GM12878 (cell line): Measurements from ENCODE around the gene LRRC7. TPM values are rescaled to one million over a fixed set of nuclear protein-coding genes. Genes with fewer than 3 reads are reported as not detected.

Source experiments
- ATAC-seq: fragments of 200-7000 bp; cut with Tn5 transposase; 3 replicates; pipeline ENCODE4 v1.9.1; 2020; ENCODE audit warnings: mild to moderate bottlenecking, moderate library complexity
- BruUV-seq: library from RNA; stranded (reverse); fragments of 400-500 nt; replicated peaks from 2 replicates; lab custom pipeline; 2021; lab: Mats Ljungman, UMichigan
- CTCF ChIA-PET: fragments of 300-600 bp; sonication (Branson Sonifier 250); formaldehyde crosslinking; extraction: SDS; loops from one replicate; lab custom pipeline; 2021; ENCODE audit warnings: inconsistent platforms; lab: Yijun Ruan, JAX
- POLR2A ChIA-PET: fragments of 350-600 bp; formaldehyde crosslinking; extraction: SDS; loops from one replicate; lab custom pipeline; 2021; ENCODE audit warnings: inconsistent platforms; lab: Charles Lee
- RAD21 ChIA-PET: fragments of 300-600 bp; sonication (Branson Sonifier 250); formaldehyde crosslinking; loops from one replicate; lab custom pipeline; 2023; ENCODE audit warnings: antibody characterized with exemption; ENCODE audit not compliant: unreplicated experiment; lab: Charles Lee
- SMC1A ChIA-PET: fragments of 300-600 bp; sonication (Branson Sonifier 250); formaldehyde crosslinking; loops from one replicate; lab custom pipeline; 2023; ENCODE audit not compliant: unreplicated experiment, uncharacterized antibody; lab: Charles Lee
- DNase-seq: peaks from one replicate; pipeline ENCODE4 v3.0.0-alpha.2; 2011; ENCODE audit warnings: low read depth, low spot score
- FAIRE-seq: peaks from 3 replicates; lab custom pipeline; 2011; peaks lifted over from hg19 to GRCh38; lab: Jason Lieb, UNC
- H2AFZ ChIP-seq: 2 replicates; pipeline ENCODE4 v1.6.0; 2011; ENCODE audit warnings: low read depth, low read length, control low read depth; ENCODE audit not compliant: control insufficient read depth
- H3K27ac ChIP-seq: 2 replicates; pipeline ENCODE4 v1.5.1; 2011; ENCODE audit warnings: control low read depth; ENCODE audit not compliant: control insufficient read depth, insufficient read depth
- H3K27me3 ChIP-seq, 2 experiments: replicated peaks in 1 of 2; 2 replicates each; pipeline versions ENCODE4 v1.6.0 to v1.6.1; 2011; ENCODE audit warnings: low read length in 1 of 2; ENCODE audit not compliant: control insufficient read depth in 2 of 2, insufficient read depth in 2 of 2
- H3K36me3 ChIP-seq, 2 experiments: 2 replicates each; pipeline ENCODE4 v1.5.1; 2011; ENCODE audit warnings: low read length in 1 of 2; ENCODE audit not compliant: control insufficient read depth in 2 of 2, insufficient read depth in 2 of 2
- H3K4me1 ChIP-seq: 2 replicates; pipeline ENCODE4 v1.6.1; 2011; ENCODE audit warnings: mild to moderate bottlenecking, low read length, moderate library complexity, mixed read lengths; ENCODE audit not compliant: control insufficient read depth, insufficient read depth
- H3K4me2 ChIP-seq: 2 replicates; pipeline ENCODE4 v1.6.0; 2011; ENCODE audit warnings: control low read depth; ENCODE audit not compliant: control insufficient read depth, insufficient read depth
- H3K4me3 ChIP-seq: fragments of 200-600 bp; sonication (generic); 2 replicates; pipeline ENCODE4 v1.5.1; 2016
- H3K79me2 ChIP-seq: 2 replicates; pipeline ENCODE4 v1.6.0; 2011; ENCODE audit warnings: low read length; ENCODE audit not compliant: control insufficient read depth, insufficient read depth
- H3K9ac ChIP-seq: 2 replicates; pipeline ENCODE4 v1.8.0; 2011; ENCODE audit warnings: low read length, control low read depth, mixed read lengths; ENCODE audit not compliant: control insufficient read depth, insufficient read depth
- H3K9me3 ChIP-seq: replicated peaks from 3 replicates; pipeline ENCODE4 v1.5.1; 2011; ENCODE audit warnings: mild to moderate bottlenecking, low read length; ENCODE audit not compliant: control insufficient read depth, insufficient read depth
- H4K20me1 ChIP-seq: 2 replicates; pipeline ENCODE4 v1.6.0; 2011; ENCODE audit not compliant: control insufficient read depth, insufficient read depth
- CBX3 ChIP-seq: fragments of 200-600 bp; sonication (generic); IDR thresholded peaks from 2 replicates; pipeline ENCODE4 v1.6.1; 2016; ENCODE audit warnings: low read depth, borderline replicate concordance
- DPF2 ChIP-seq: fragments of 450-650 bp; IDR thresholded peaks from 2 replicates; pipeline ENCODE4 v1.6.1; 2017; ENCODE audit warnings: mild to moderate bottlenecking
- GATAD2B ChIP-seq: fragments of 450-650 bp; conservative IDR thresholded peaks from 2 replicates; pipeline ENCODE4 v1.6.1; 2017; ENCODE audit warnings: low read depth, mild to moderate bottlenecking, moderate library complexity
- MEF2B ChIP-seq: fragments of 450-650 bp; IDR thresholded peaks from 2 replicates; pipeline ENCODE4 v1.6.1; 2018; ENCODE audit warnings: mild to moderate bottlenecking, moderate library complexity; ENCODE audit not compliant: partially characterized antibody, poor library complexity, severe bottlenecking
- MTA3 ChIP-seq: IDR thresholded peaks from 2 replicates; pipeline ENCODE4 v1.6.1; 2012; ENCODE audit warnings: low read length, inconsistent platforms, borderline replicate concordance
- NBN ChIP-seq: fragments of 450-650 bp; IDR thresholded peaks from 2 replicates; pipeline ENCODE4 v1.6.1; 2016
- NFIC ChIP-seq: IDR thresholded peaks from 2 replicates; pipeline ENCODE4 v1.6.1; 2012; ENCODE audit warnings: low read depth, mild to moderate bottlenecking, inconsistent platforms, low read length, moderate library complexity
- PAX5 ChIP-seq: IDR thresholded peaks from 2 replicates; pipeline ENCODE4 v1.6.1; 2011; ENCODE audit warnings: low read depth, low read length, borderline replicate concordance
- SIX5 ChIP-seq: IDR thresholded peaks from 2 replicates; pipeline ENCODE4 v1.6.1; 2011; ENCODE audit warnings: mild to moderate bottlenecking, low read depth, low read length, moderate library complexity; ENCODE audit not compliant: severe bottlenecking
- SMAD1 ChIP-seq: fragments of 450-650 bp; IDR thresholded peaks from 2 replicates; pipeline ENCODE4 v1.6.1; 2018; ENCODE audit warnings: mild to moderate bottlenecking, low read depth; ENCODE audit not compliant: partially characterized antibody
- STAT3 ChIP-seq: IDR thresholded peaks from 2 replicates; pipeline ENCODE4 v1.6.1; 2011; ENCODE audit warnings: low read depth, low read length, improper control_type of control experiment
- ZNF274 ChIP-seq: IDR thresholded peaks from one replicate; pipeline ENCODE4 v1.8.0; 2011; ENCODE audit not compliant: insufficient read length, insufficient read depth
- WGBS: methylation state at CpG from one replicate; pipeline ENCODE4 v1.1.6; 2016; ENCODE audit warnings: low lambda C conversion rate; ENCODE audit not compliant: insufficient replicate concordance, insufficient coverage; ENCODE audit errors: missing lambda C conversion rate; 5-methylcytosine and 5-hydroxymethylcytosine counted together
- in situ Hi-C: fragments of 300-500 bp; cut with MboI; formaldehyde crosslinking; loops from 9 replicates; pipeline ENCODE4 v1.14.3; 2018; ENCODE audit warnings: mixed read lengths
- intact Hi-C: fragments of 100-400 bp; cut with micrococcal nuclease; formaldehyde crosslinking; loops from one replicate; pipeline ENCODE4 v1.14.2; 2022; ENCODE audit not compliant: unreplicated experiment
- polyA plus RNA-seq, 11 experiments: library from polyadenylated mRNA; depleted of rRNA in 4 of 11; unstranded in 6 of 11; stranded (reverse) in 5 of 11; fragments of >200 nt; fragmentation: Nextera tagmentation in 4 of 11; fragmentation: Illumina TruSeq in 1 of 11; extraction: Ambion mirVana in 4 of 11; extraction: Trizol in 1 of 11; gene quantifications; 1 replicate in 1 of 11; 2 replicates in 10 of 11; pipeline versions ENCODE4 v1.2.1 to v1.2.3, GENCODE V29; 2011 to 2016; ENCODE audit warnings: inconsistent platforms in 2 of 11, missing spikeins in 2 of 11, low read depth in 1 of 11
- total RNA-seq, 4 experiments: library from RNA; depleted of rRNA in 3 of 4; stranded (reverse); fragments of >200 nt in 3 of 4; fragmentation: Illumina TruSeq in 1 of 4; extraction: Trizol in 1 of 4; gene quantifications; 2 replicates each; pipeline versions ENCODE4 v1.2.1 to v1.2.3, GENCODE V29; 2013 to 2021
- TF ChIP-seq, protein P1 (sequence below), 3 experiments: IDR thresholded peaks in 2 of 3; conservative IDR thresholded peaks in 1 of 3; 2 replicates each; pipeline ENCODE4 v1.5.1; 2011; ENCODE audit warnings: low read depth in 3 of 3, low read length in 3 of 3, mild to moderate bottlenecking in 3 of 3, control low read depth in 2 of 3, moderate library complexity in 2 of 3, inconsistent platforms in 1 of 3, mixed read lengths in 1 of 3; ENCODE audit not compliant: control insufficient read depth in 2 of 3, insufficient read depth in 1 of 3; ENCODE audit errors: extremely low read depth in 1 of 3
- TF ChIP-seq, protein P2 (sequence below): fragments of 450-650 bp; IDR thresholded peaks from 2 replicates; pipeline ENCODE4 v1.6.1; 2017; ENCODE audit warnings: low read depth, mild to moderate bottlenecking, moderate library complexity
- TF ChIP-seq, protein P3 (sequence below): IDR thresholded peaks from 2 replicates; pipeline ENCODE4 v1.6.1; 2012; ENCODE audit warnings: mild to moderate bottlenecking, low read depth, low read length

Gene LRRC7
- total and polyA plus RNA-seq, 10 of the 15 experiments (the other 5 are each of a cell fraction or from before 2014, with no cell fraction given): 0.05 to 1.4 (median 0.24) TPM; not detected in 5

DNA sequence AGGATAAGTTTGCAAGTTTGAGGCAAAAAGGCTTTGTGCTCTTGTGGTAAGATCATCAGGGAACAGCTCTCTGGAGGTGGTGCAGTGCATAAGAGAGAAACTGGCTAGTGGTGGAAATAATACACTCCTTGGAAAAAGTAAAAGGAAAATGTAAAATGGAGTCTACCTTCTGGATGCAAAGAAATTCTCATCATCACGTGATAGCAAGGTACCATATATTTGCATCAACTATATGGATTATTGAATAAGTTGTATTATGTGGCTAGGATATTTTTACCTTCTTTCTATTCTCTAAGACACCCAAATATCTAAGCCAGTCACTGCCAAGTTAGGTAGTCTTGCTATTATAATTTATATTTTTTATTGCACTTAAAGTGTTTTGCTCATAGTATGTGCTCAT lies 14.0 kb upstream of the LRRC7 start:
- H3K9ac ChIP-seq: no peak overlapping the region
- POLR2A ChIA-PET: no interaction called here
- RAD21 ChIA-PET: no interaction called here
- ATAC-seq (no peak), FAIRE-seq (no peak), DNase-seq (no peak)
- no peak overlapping the region for H2AFZ ChIP-seq
- no peaks in the 10 kb centered on the region for H3K4me1 ChIP-seq
- 0% methylated on average over 1 of the region's 1 CpG for WGBS
- intact Hi-C loops (loop anchor here (10.0 kb wide), 1 partner anchor 61 kb away; no protein-coding TSS in a partner anchor), in situ Hi-C loops (no loop called here)
- no peaks in the 10 kb centered on the region for H3K9me3 ChIP-seq
- H3K27me3 ChIP-seq: no peaks in the 10 kb centered on the region
- H3K79me2 ChIP-seq: no peaks in the 10 kb centered on the region
- TF ChIP-seq DPF2 (no peak), CBX3 (no peak), PAX5 (no peak), GATAD2B (no peak), STAT3 (no peak), MTA3 (no peak), SMAD1 (no peak), MEF2B (no peak), ZNF274 (no peak), SIX5 (no peak), NFIC (no peak), NBN (no peak)
- TF ChIP-seq, protein P1, sequence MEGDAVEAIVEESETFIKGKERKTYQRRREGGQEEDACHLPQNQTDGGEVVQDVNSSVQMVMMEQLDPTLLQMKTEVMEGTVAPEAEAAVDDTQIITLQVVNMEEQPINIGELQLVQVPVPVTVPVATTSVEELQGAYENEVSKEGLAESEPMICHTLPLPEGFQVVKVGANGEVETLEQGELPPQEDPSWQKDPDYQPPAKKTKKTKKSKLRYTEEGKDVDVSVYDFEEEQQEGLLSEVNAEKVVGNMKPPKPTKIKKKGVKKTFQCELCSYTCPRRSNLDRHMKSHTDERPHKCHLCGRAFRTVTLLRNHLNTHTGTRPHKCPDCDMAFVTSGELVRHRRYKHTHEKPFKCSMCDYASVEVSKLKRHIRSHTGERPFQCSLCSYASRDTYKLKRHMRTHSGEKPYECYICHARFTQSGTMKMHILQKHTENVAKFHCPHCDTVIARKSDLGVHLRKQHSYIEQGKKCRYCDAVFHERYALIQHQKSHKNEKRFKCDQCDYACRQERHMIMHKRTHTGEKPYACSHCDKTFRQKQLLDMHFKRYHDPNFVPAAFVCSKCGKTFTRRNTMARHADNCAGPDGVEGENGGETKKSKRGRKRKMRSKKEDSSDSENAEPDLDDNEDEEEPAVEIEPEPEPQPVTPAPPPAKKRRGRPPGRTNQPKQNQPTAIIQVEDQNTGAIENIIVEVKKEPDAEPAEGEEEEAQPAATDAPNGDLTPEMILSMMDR (IDR thresholded peaks at IDR 0.05 in 2 of 3, conservative IDR thresholded peaks at IDR 0.05 in 1 of 3; ENCODE audit: control insufficient read depth in 2 of 3, extremely low read depth in 1 of 3, insufficient read depth in 1 of 3, low read depth in 3 of 3, low read length in 3 of 3): no peak
- TF ChIP-seq, protein P2, sequence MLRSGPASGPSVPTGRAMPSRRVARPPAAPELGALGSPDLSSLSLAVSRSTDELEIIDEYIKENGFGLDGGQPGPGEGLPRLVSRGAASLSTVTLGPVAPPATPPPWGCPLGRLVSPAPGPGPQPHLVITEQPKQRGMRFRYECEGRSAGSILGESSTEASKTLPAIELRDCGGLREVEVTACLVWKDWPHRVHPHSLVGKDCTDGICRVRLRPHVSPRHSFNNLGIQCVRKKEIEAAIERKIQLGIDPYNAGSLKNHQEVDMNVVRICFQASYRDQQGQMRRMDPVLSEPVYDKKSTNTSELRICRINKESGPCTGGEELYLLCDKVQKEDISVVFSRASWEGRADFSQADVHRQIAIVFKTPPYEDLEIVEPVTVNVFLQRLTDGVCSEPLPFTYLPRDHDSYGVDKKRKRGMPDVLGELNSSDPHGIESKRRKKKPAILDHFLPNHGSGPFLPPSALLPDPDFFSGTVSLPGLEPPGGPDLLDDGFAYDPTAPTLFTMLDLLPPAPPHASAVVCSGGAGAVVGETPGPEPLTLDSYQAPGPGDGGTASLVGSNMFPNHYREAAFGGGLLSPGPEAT: no peak
- TF ChIP-seq, protein P3, sequence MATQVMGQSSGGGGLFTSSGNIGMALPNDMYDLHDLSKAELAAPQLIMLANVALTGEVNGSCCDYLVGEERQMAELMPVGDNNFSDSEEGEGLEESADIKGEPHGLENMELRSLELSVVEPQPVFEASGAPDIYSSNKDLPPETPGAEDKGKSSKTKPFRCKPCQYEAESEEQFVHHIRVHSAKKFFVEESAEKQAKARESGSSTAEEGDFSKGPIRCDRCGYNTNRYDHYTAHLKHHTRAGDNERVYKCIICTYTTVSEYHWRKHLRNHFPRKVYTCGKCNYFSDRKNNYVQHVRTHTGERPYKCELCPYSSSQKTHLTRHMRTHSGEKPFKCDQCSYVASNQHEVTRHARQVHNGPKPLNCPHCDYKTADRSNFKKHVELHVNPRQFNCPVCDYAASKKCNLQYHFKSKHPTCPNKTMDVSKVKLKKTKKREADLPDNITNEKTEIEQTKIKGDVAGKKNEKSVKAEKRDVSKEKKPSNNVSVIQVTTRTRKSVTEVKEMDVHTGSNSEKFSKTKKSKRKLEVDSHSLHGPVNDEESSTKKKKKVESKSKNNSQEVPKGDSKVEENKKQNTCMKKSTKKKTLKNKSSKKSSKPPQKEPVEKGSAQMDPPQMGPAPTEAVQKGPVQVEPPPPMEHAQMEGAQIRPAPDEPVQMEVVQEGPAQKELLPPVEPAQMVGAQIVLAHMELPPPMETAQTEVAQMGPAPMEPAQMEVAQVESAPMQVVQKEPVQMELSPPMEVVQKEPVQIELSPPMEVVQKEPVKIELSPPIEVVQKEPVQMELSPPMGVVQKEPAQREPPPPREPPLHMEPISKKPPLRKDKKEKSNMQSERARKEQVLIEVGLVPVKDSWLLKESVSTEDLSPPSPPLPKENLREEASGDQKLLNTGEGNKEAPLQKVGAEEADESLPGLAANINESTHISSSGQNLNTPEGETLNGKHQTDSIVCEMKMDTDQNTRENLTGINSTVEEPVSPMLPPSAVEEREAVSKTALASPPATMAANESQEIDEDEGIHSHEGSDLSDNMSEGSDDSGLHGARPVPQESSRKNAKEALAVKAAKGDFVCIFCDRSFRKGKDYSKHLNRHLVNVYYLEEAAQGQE: no peak
- no peaks in the 10 kb centered on the region for H4K20me1 ChIP-seq
- H3K36me3 ChIP-seq: no peaks in the 10 kb centered on the region
- no peak overlapping the region for H3K4me2 ChIP-seq
- H3K4me3 ChIP-seq: no peak overlapping the region
- no TSS peak for BruUV-seq
- no peak overlapping the region for H3K27ac ChIP-seq
- SMC1A ChIA-PET: no interaction called here
- CTCF ChIA-PET: no interaction called here
